Measurements from ENCODE around the gene SMARCC2.

GRCh38 chr12:56117778-56118687 is 71.2 kb downstream of the SMARCC2 start, which contains the start of gene ZC3H10:
- TF ChIP-seq POLR2A (IDR thresholded peaks at IDR 0.05) (peak in 2 of 4 donors; percentile 43 to 73), CTCF (IDR thresholded peaks at IDR 0.05) (peak in 5 of 7 experiments; percentile 21 to 70 (median 49)), EP300 (IDR thresholded peaks at IDR 0.05) (no peak)

All from stomach (tissue), 4 donors.